Stomach (tissue), 4 donors: ENCODE results near the gene TEPSIN.

Experiments used
- EP300 ChIP-seq: sonication (generic); formaldehyde crosslinking; IDR thresholded peaks from one replicate; pipeline ENCODE4 v1.6.1; 2017; ENCODE audit warnings: antibody characterized with exemption
- TF ChIP-seq, protein P1 (sequence below), 7 experiments: fragments of 450-650 bp in 4 of 7; fragments of 200-600 bp in 3 of 7; sonication (generic) in 3 of 7; IDR thresholded peaks; one replicate each; pipeline ENCODE4 v1.5.1; 2016 to 2019; ENCODE audit warnings: antibody characterized with exemption in 7 of 7, control low read depth in 2 of 7, mild to moderate bottlenecking in 1 of 7

DNA sequence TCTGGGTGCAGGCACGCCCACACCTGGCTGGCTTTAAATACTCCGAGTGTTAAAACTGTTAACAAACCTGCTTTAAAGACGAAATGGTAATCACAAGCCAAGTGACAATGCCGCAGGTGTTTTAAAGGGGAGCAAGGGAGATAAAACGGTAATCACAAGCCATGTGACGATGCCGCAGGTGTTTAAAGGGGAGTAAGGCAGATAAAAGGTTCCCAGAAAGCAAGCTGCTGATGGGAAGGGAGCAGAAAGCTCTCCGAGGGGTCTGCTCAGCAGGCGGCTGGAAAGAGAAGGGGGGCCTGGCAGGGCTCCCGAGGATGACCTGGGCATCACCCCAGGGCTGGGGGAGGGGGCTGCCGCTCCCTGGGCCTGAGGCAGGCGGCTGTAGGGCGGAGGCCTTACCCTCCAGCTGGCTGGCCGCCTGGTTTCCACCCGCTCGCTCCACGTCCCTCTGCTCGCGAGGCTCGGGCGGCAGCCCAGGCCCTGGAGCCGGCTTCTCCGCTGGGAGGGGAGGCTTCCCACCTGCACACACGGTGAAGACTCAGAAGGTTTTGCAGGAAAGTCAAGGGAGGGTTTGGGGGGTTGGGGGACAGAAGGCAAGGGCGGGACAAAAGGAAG, 12.3 kb upstream of the TEPSIN start:
- no peak for TF ChIP-seq EP300
- TF ChIP-seq, protein P1, sequence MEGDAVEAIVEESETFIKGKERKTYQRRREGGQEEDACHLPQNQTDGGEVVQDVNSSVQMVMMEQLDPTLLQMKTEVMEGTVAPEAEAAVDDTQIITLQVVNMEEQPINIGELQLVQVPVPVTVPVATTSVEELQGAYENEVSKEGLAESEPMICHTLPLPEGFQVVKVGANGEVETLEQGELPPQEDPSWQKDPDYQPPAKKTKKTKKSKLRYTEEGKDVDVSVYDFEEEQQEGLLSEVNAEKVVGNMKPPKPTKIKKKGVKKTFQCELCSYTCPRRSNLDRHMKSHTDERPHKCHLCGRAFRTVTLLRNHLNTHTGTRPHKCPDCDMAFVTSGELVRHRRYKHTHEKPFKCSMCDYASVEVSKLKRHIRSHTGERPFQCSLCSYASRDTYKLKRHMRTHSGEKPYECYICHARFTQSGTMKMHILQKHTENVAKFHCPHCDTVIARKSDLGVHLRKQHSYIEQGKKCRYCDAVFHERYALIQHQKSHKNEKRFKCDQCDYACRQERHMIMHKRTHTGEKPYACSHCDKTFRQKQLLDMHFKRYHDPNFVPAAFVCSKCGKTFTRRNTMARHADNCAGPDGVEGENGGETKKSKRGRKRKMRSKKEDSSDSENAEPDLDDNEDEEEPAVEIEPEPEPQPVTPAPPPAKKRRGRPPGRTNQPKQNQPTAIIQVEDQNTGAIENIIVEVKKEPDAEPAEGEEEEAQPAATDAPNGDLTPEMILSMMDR (IDR thresholded peaks at IDR 0.05) = no peak
